Esophagus squamous epithelium (tissue), 5 donors: ENCODE measurements around the gene GP1BA. TPM values are rescaled to one million over a fixed set of nuclear protein-coding genes. Genes with fewer than 3 reads are reported as not detected.

Experiments used
- DNase-seq: peaks from one replicate; lab custom pipeline; 2025; lab: John Stamatoyannopoulos, UW
- H3K27ac ChIP-seq, 4 donors: fragments of 200-600 bp; sonication (generic); one replicate each; pipeline ENCODE4 v1.5.1; 2016 to 2019; ENCODE audit warnings: mild to moderate bottlenecking in 1 of 4
- H3K27me3 ChIP-seq, 4 donors: fragments of 200-600 bp; sonication (generic); 1 replicate in 3 of 4; 2 replicates in 1 of 4; pipeline versions ENCODE4 v1.5.1 to v1.6.0; 2017 to 2021; ENCODE audit warnings: antibody characterized with exemption in 1 of 4
- H3K36me3 ChIP-seq, 3 donors: fragments of 200-600 bp; sonication (generic); one replicate each; pipeline ENCODE4 v1.5.1; 2016 to 2019
- H3K4me1 ChIP-seq, 3 donors: fragments of 200-600 bp; sonication (generic); one replicate each; pipeline ENCODE4 v1.5.1; 2017 to 2019
- H3K4me3 ChIP-seq, 4 donors: fragments of 200-600 bp; sonication (generic); 1 replicate in 3 of 4; 2 replicates in 1 of 4; pipeline ENCODE4 v1.5.1; 2016 to 2019; ENCODE audit warnings: mild to moderate bottlenecking in 2 of 4, moderate library complexity in 1 of 4
- H3K9me3 ChIP-seq, 3 donors: fragments of 200-600 bp; sonication (generic); one replicate each; pipeline ENCODE4 v1.5.1; 2016 to 2019
- CTCF ChIP-seq, 6 experiments: fragments of 450-650 bp in 4 of 6; fragments of 200-600 bp in 2 of 6; sonication (generic) in 2 of 6; IDR thresholded peaks; one replicate each; pipeline ENCODE4 v1.5.1; 2016 to 2019; ENCODE audit warnings: antibody characterized with exemption in 6 of 6, mild to moderate bottlenecking in 4 of 6, moderate library complexity in 4 of 6
- POLR2A ChIP-seq, 4 donors: fragments of 450-650 bp; IDR thresholded peaks; one replicate each; pipeline ENCODE4 v1.6.1; 2017; ENCODE audit warnings: antibody characterized with exemption in 4 of 4, mild to moderate bottlenecking in 4 of 4, moderate library complexity in 3 of 4
- WGBS, 2 donors: methylation state at CpG; one replicate each; pipeline ENCODE4 v1.1.5; 2018; 5-methylcytosine and 5-hydroxymethylcytosine counted together
- intact Hi-C: fragments of 100-400 bp; cut with DNase I; formaldehyde crosslinking; loops from one replicate; pipeline ENCODE4 v1.15.0; 2022
- small RNA-seq, 4 donors: library from RNA; depleted of rRNA; stranded (forward); fragments of <200 nt; gene quantifications; one replicate each; pipeline ENCODE3, GENCODE V24; 2016
- total RNA-seq, 4 donors: library from RNA; depleted of rRNA; stranded (reverse); fragments of >200 nt; gene quantifications; one replicate each; pipeline ENCODE4 v1.1.0, GENCODE V29; 2016
- donor health status: DM: yes; HTN: yes; CAD: no.

The GP1BA gene
- total RNA-seq, 4 donors from 2014 or later, result not detected

DNA sequence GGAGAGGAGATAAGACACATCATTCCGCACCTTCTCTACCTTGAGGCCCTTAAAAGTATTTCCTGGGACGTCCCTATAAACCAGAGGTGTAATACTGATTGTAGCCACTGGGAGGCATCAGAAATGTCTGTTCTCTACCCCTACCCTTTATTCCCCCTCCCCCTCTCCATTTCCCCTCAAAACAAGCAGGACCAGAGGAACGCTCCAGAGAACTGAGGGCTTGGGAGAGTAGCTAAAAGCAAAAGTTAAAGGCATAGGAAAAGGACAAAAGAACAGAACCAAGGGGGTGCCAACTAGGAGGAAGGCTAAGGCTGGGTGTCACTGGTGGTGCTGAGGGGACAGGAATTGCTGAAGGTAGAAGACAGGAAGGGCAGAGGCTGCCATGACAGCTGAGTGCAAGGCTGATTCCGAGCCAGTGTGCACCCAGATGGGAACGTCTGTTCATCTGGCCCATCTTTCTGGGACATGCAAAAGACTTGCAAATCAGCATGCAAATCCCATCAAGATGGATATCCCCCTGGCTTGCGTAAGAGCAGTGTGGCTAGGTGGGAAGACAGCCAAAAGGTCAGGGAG, 48.7 kb downstream of the GP1BA start:
- WGBS, 2 donors, result 15 to 31% methylated on average over 5 of the region's 6 CpGs
- H3K27ac ChIP-seq, result no peak overlapping the region
- peak; percentile 57 to 81 (median 77) for TF ChIP-seq CTCF (IDR thresholded peaks at IDR 0.05)
- TF ChIP-seq POLR2A (IDR thresholded peaks at IDR 0.05), result no peak

DNA sequence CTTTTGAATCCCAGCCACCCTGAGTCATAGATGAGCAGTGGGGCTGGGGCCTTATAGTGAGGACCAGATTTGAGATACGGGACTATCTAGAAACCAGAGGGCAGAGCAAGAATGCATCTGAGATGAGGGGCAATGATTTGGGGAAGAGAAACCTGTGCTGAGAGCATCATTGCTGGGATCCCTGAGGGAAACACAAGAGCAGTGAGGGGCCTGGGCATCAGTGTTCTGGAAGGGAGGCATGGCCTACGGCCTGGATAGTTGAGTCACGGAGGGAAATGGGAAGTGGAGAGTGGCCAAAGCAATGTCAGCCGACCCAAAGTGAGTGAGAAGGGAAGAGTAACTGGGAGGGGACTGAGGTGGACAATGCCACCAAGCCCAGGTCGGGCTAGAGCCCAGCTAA, 50.2 kb downstream of the GP1BA start:
- Histone ChIP-seq H3K4me1 (peaks cover 13 to 31% (median 16%) of the 10 kb centered on the region in 3 donors), H3K9me3 (no peaks in the 10 kb centered on the region), H3K36me3 (peaks cover 9 to 87% (median 30%) of the 10 kb centered on the region in 3 donors), H3K4me3 (no peak overlapping the region), H3K27ac (no peak overlapping the region), H3K27me3 (no peaks in the 10 kb centered on the region)
- intact Hi-C loops, result no loop called here
- TF ChIP-seq POLR2A (IDR thresholded peaks at IDR 0.05) (no peak), CTCF (IDR thresholded peaks at IDR 0.05) (no peak)
- DNase-seq, result no peak
- WGBS, 2 donors, result 64 to 66% methylated on average over 5 of the region's 5 CpGs

More for the DNA sequence above, 48.7 kb downstream of the GP1BA start:
- Histone ChIP-seq H3K4me1 (peaks cover 3 to 17% (median 6%) of the 10 kb centered on the region in 3 donors), H3K4me3 (no peak overlapping the region), H3K27me3 (no peaks in the 10 kb centered on the region), H3K36me3 (peaks cover 14 to 100% (median 37%) of the 10 kb centered on the region in 3 donors), H3K9me3 (no peaks in the 10 kb centered on the region)
- DNase-seq, result no peak
- intact Hi-C loops, result no loop called here

Small RNAs within 50 kb of the gene (small RNA-seq; reads per million reads assigned to genes)
- gene MIR6864 (0 reads per million in 4 donors), gene MIR6865 (0 to 0.21 (median 0.14) reads per million in 4 donors)

Other genes with a start within 250 kb of the GP1BA start
- gene PELP1, start 228.1 kb upstream of the GP1BA start, total RNA-seq, result 10 to 100 TPM; 10.3 to 25.0 (median 14.7) TPM
- gene ARRB2, start 221.6 kb upstream of the GP1BA start, total RNA-seq, result 10 to 100 TPM in 2 of 4 donors, 1 to 10 TPM in 2; 4.4 to 24.8 (median 10.1) TPM
- gene MED11, start 200.8 kb upstream of the GP1BA start, total RNA-seq, result 10 to 100 TPM; 17.3 to 45.3 (median 29.7) TPM
- 1 to 10 TPM in 2 of 4 donors, not detected in 2; 1.1 to 1.7 TPM for gene ZMYND15, start 192.4 kb upstream of the GP1BA start, total RNA-seq
- gene CXCL16, start 192.3 kb upstream of the GP1BA start, total RNA-seq, result 10 to 100 TPM; 15.2 to 28.2 (median 19.5) TPM
- not detected for gene TM4SF5, start 160.4 kb upstream of the GP1BA start, total RNA-seq
- gene VMO1, start 145.9 kb upstream of the GP1BA start, total RNA-seq, result 1 to 10 TPM in 3 of 4 donors, not detected in 1; 1.3 to 5.2 (median 1.5) TPM
- 1 to 10 TPM in 3 of 4 donors, not detected in 1; 1.1 to 2.0 (median 1.1) TPM for gene GLTPD2, start 143.3 kb upstream of the GP1BA start, total RNA-seq
- gene PSMB6, start 136.1 kb upstream of the GP1BA start, total RNA-seq, result 100 to 1,000 TPM; 154 to 216 (median 201) TPM
- 100 to 1,000 TPM in 1 of 4 donors, 10 to 100 TPM in 3; 38.7 to 114 (median 86.7) TPM for gene PLD2, start 125.1 kb upstream of the GP1BA start, total RNA-seq
- 100 to 1,000 TPM in 3 of 4 donors, 10 to 100 TPM in 1; 50.1 to 156 (median 117) TPM for gene MINK1, start 98.9 kb upstream of the GP1BA start, total RNA-seq
- 1 to 10 TPM in 1 of 4 donors, under 1 TPM in 3; 0.27 to 2.7 (median 0.92) TPM for gene C17orf107, start 32.7 kb upstream of the GP1BA start, total RNA-seq
- under 1 TPM in 1 of 4 donors, not detected in 3; 0.57 TPM for gene CHRNE, start 29.2 kb upstream of the GP1BA start, total RNA-seq
- 10 to 100 TPM; 29.3 to 54.2 (median 42.2) TPM for gene SLC25A11, start 7.8 kb downstream of the GP1BA start, total RNA-seq
- 10 to 100 TPM; 42.3 to 57.4 (median 54.2) TPM for gene RNF167, start 8.0 kb downstream of the GP1BA start, total RNA-seq
- gene PFN1, start 16.3 kb downstream of the GP1BA start, total RNA-seq, result 100 to 1,000 TPM; 520 to 970 (median 715) TPM
- 1 to 10 TPM in 2 of 4 donors, under 1 TPM in 1, not detected in 1; 0.31 to 3.6 (median 1.5) TPM for gene ENO3, start 18.8 kb downstream of the GP1BA start, total RNA-seq
- 10 to 100 TPM; 34.5 to 48.8 (median 39.5) TPM for gene SPAG7, start 35.5 kb downstream of the GP1BA start, total RNA-seq
- 10 to 100 TPM in 3 of 4 donors, 1 to 10 TPM in 1; 6.9 to 19.6 (median 13.4) TPM for gene CAMTA2, start 55.4 kb downstream of the GP1BA start, total RNA-seq
- gene INCA1, start 65.2 kb downstream of the GP1BA start, total RNA-seq, result 1 to 10 TPM in 1 of 4 donors, under 1 TPM in 1, not detected in 2; 0.31 to 1.1 TPM
- gene KIF1C, start 65.7 kb downstream of the GP1BA start, total RNA-seq, result 10 to 100 TPM; 66.9 to 93.3 (median 81.7) TPM
- gene SLC52A1, start 103.1 kb downstream of the GP1BA start, total RNA-seq, result 1 to 10 TPM in 2 of 4 donors, under 1 TPM in 2; 0.26 to 1.4 (median 1.1) TPM
- 1 to 10 TPM; 1.4 to 6.1 (median 2.3) TPM for gene ZFP3, start 146.2 kb downstream of the GP1BA start, total RNA-seq
- gene ZNF232, start 179.6 kb downstream of the GP1BA start, total RNA-seq, result 1 to 10 TPM; 4.5 to 7.8 (median 5.8) TPM
- under 1 TPM in 2 of 4 donors, not detected in 2; under 0.01 to 0.09 TPM for gene USP6, start 183.8 kb downstream of the GP1BA start, total RNA-seq